ENCODE results near the gene STYK1. TPM values are rescaled to one million over a fixed set of nuclear protein-coding genes. Genes with fewer than 3 reads are reported as not detected.
"Not testable (repeated sequence)": the region's sequence is repeated elsewhere in the genome, so short reads cannot be mapped to it uniquely, and the experiment has no call there.

The STYK1 gene
- total and polyA plus RNA-seq, 9 of the 15 experiments (the other 6 are each of a cell fraction or from before 2014, with no cell fraction given) = 0.31 to 1.8 (median 0.64) TPM

DNA sequence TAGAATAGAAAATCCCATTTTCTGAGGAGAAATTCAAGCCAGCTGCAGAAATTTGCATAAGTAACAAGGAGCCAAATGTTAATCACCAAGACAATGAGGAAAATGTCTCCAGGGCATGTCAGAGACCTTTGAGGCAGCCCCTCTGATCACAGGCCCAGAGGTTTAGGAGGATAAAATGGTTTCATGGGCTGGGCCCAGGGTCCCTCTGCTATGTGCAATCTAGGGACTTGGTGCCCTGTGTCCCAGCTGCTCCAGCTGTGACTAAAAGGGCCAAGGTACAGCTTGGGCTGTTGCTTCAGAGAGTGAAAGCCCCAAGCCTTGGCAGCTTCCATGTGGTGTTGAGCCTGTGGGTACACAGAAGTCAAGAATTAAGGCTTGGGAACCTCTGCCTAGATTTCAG is 27.3 kb downstream of the STYK1 start:
- H4K20me1 ChIP-seq (replicated peaks; ENCODE audit: control insufficient read depth, insufficient read depth, low read length); H3K9ac ChIP-seq (ENCODE audit: insufficient read depth in 1 of 2, low read depth in 2 of 2, low read length in 2 of 2); H3K4me2 ChIP-seq (ENCODE audit: insufficient read depth, low read length); intact Hi-C loops (cut with micrococcal nuclease); BruUV-seq (replicated peaks); FAIRE-seq; H3K36me3 ChIP-seq (ENCODE audit: control insufficient read depth, insufficient read depth, low read length); DNase-seq (ENCODE audit: extremely low read depth in 1 of 4, low spot score in 3 of 4); H3K79me2 ChIP-seq (ENCODE audit: control insufficient read depth, insufficient read depth, low read length); ATAC-seq; H2AFZ ChIP-seq (ENCODE audit: low read depth, low read length); H3K9me1 ChIP-seq (ENCODE audit: control insufficient read depth, insufficient read depth, low read length); in situ Hi-C loops (cut with MboI); POLR2A ChIA-PET; H3K27ac ChIP-seq (ENCODE audit: extremely low read depth, low read depth, low read length); H3K4me3 ChIP-seq; H3K27me3 ChIP-seq (ENCODE audit: control insufficient read depth in 2 of 2, insufficient read depth in 2 of 2, low read length in 2 of 2); CTCF ChIA-PET (ENCODE audit: low intra/inter-chr PET ratio); H3K9me3 ChIP-seq (replicated peaks; ENCODE audit: control insufficient read depth, insufficient read depth, low read depth, low read length); H3K4me1 ChIP-seq (replicated peaks in 1 of 2; ENCODE audit: control insufficient read depth in 2 of 2, insufficient read depth in 2 of 2, low read length in 2 of 2): not testable (repeated sequence)

- 36% methylated on average over 3 of the region's 4 CpGs for WGBS (ENCODE audit: insufficient coverage, low coverage, missing lambda C conversion rate)
- TF ChIP-seq ZNF707 (CRISPR knock-in tag; conservative IDR thresholded peaks at IDR 0.05) (peak; percentile 96), POLR2AphosphoS2 (IDR thresholded peaks at IDR 0.05; ENCODE audit: low read length) (no peak)
- in situ Hi-C loops (cut with MboI) = no loop called here
Observed at GRCh38 chr12:10645910-10646309, 27.9 kb downstream of the STYK1 start.

More at GRCh38 chr12:10645910-10646309, 27.9 kb downstream of the STYK1 start:
- ChIA-PET POLR2A (no interaction called here), CTCF (ENCODE audit: low intra/inter-chr PET ratio) (no interaction called here)
- Histone ChIP-seq H3K4me3 (no peak overlapping the region), H3K27me3 (ENCODE audit: control insufficient read depth in 2 of 2, insufficient read depth in 2 of 2, low read length in 2 of 2) (no peaks in the 10 kb centered on the region), H3K9me1 (ENCODE audit: control insufficient read depth, insufficient read depth, low read length) (no peaks in the 10 kb centered on the region), H2AFZ (ENCODE audit: low read depth, low read length) (no peak overlapping the region), H3K36me3 (ENCODE audit: control insufficient read depth, insufficient read depth, low read length) (no peaks in the 10 kb centered on the region), H3K79me2 (ENCODE audit: control insufficient read depth, insufficient read depth, low read length) (no peaks in the 10 kb centered on the region), H3K4me2 (ENCODE audit: insufficient read depth, low read length) (no peak overlapping the region), H4K20me1 (replicated peaks; ENCODE audit: control insufficient read depth, insufficient read depth, low read length) (no peaks in the 10 kb centered on the region), H3K9ac (ENCODE audit: insufficient read depth in 1 of 2, low read depth in 2 of 2, low read length in 2 of 2) (no peak overlapping the region), H3K27ac (ENCODE audit: extremely low read depth, low read depth, low read length) (no peak overlapping the region), H3K9me3 (replicated peaks; ENCODE audit: control insufficient read depth, insufficient read depth, low read depth, low read length) (no peaks in the 10 kb centered on the region), H3K4me1 (replicated peaks in 1 of 2; ENCODE audit: control insufficient read depth in 2 of 2, insufficient read depth in 2 of 2, low read length in 2 of 2) (no peaks in the 10 kb centered on the region)
- DNase-seq (ENCODE audit: extremely low read depth in 1 of 4, low spot score in 3 of 4) (no peak), ATAC-seq (no peak), FAIRE-seq (no peak)
- no TSS peak for BruUV-seq (replicated peaks)
- intact Hi-C loops (cut with micrococcal nuclease) = no loop called here

Data from K562 (cell line).